Panc1 (cell line): ENCODE results near the gene ARL15. TPM values are rescaled to one million over a fixed set of nuclear protein-coding genes. Genes with fewer than 3 reads are reported as not detected.

Source experiments
- ATAC-seq: fragments of 200-7000 bp; cut with Tn5 transposase; 2 replicates; pipeline ENCODE4 v1.9.1; 2020; ENCODE audit warnings: mild to moderate bottlenecking, moderate library complexity
- BruUV-seq: library from RNA; stranded (reverse); fragments of 400-500 nt; replicated peaks from 2 replicates; lab custom pipeline; 2021; lab: Mats Ljungman, UMichigan
- CTCF ChIA-PET: fragments of 300-600 bp; sonication (Branson Sonifier 250); formaldehyde crosslinking; loops from one replicate; lab custom pipeline; 2022; ENCODE audit warnings: antibody characterized with exemption; lab: Charles Lee
- POLR2A ChIA-PET: fragments of 300-600 bp; sonication (Branson Sonifier 250); formaldehyde crosslinking; loops from one replicate; lab custom pipeline; 2022; ENCODE audit warnings: antibody characterized with exemption; lab: Charles Lee
- DNase-seq: peaks from one replicate; pipeline ENCODE4 v3.0.0-alpha.2; 2010; ENCODE audit warnings: low read depth, low spot score
- H3K27ac ChIP-seq: 2 replicates; pipeline ENCODE4 v1.5.1; 2011; ENCODE audit warnings: mild to moderate bottlenecking, low read length, inconsistent platforms
- H3K27me3 ChIP-seq: fragments of 200-500 bp; sonication (Bioruptor generic); 2 replicates; pipeline ENCODE4 v1.6.0; 2014; ENCODE audit warnings: low read length, inconsistent platforms; ENCODE audit not compliant: control insufficient read depth, insufficient read depth
- H3K36me3 ChIP-seq: fragments of 200-500 bp; sonication (Bioruptor generic); 2 replicates; pipeline ENCODE4 v1.5.1; 2014; ENCODE audit warnings: inconsistent platforms, mild to moderate bottlenecking, low read length, moderate library complexity; ENCODE audit not compliant: control insufficient read depth, insufficient read depth
- H3K4me1 ChIP-seq: 2 replicates; pipeline ENCODE4 v1.5.1; 2011; ENCODE audit warnings: inconsistent platforms, mild to moderate bottlenecking, low read length, moderate library complexity; ENCODE audit not compliant: control insufficient read depth, insufficient read depth
- H3K4me3 ChIP-seq, 2 experiments: 2 replicates each; pipeline ENCODE4 v1.5.1; 2011 to 2012; ENCODE audit warnings: low read depth in 2 of 2, low read length in 2 of 2, mild to moderate bottlenecking in 2 of 2, inconsistent platforms in 1 of 2, moderate library complexity in 1 of 2
- H3K9me3 ChIP-seq: fragments of 200-500 bp; sonication (Bioruptor generic); 2 replicates; pipeline ENCODE4 v1.5.1; 2014; ENCODE audit warnings: low read depth, mild to moderate bottlenecking, inconsistent platforms, low read length, moderate library complexity; ENCODE audit not compliant: control insufficient read depth, insufficient read depth
- CTCF ChIP-seq: fragments of 450-650 bp; IDR thresholded peaks from 2 replicates; pipeline ENCODE4 v1.5.1; 2017; ENCODE audit warnings: mild to moderate bottlenecking
- POLR2AphosphoS5 ChIP-seq: IDR thresholded peaks from 2 replicates; pipeline ENCODE4 v1.6.1; 2012; ENCODE audit warnings: mild to moderate bottlenecking, low read depth, low read length, moderate library complexity
- REST ChIP-seq, 2 experiments: IDR thresholded peaks; 2 replicates each; pipeline ENCODE4 v1.6.1; 2011 to 2012; ENCODE audit warnings: low read depth in 2 of 2, control low read depth in 1 of 2, low read length in 1 of 2, mild to moderate bottlenecking in 1 of 2, moderate library complexity in 1 of 2; ENCODE audit not compliant: insufficient read depth in 1 of 2
- SIN3A ChIP-seq: IDR thresholded peaks from 2 replicates; pipeline ENCODE4 v1.6.1; 2012; ENCODE audit warnings: low read depth, mild to moderate bottlenecking, low read length, moderate library complexity, borderline replicate concordance; ENCODE audit not compliant: insufficient read depth
- TCF7L2 ChIP-seq: IDR thresholded peaks from 2 replicates; pipeline ENCODE4 v1.6.1; 2011; ENCODE audit warnings: mild to moderate bottlenecking, low read depth, low read length, inconsistent platforms
- in situ Hi-C: cut with HindIII; loops from 2 replicates; pipeline ENCODE4 v1.10.0; 2016; ENCODE audit warnings: low sequenced_read_pairs, low pct_unique_long_range_greater_than_20kb
- intact Hi-C: fragments of 100-400 bp; cut with micrococcal nuclease; formaldehyde crosslinking; loops from one replicate; pipeline ENCODE4 v1.10.0; 2022; ENCODE audit not compliant: unreplicated experiment
- total RNA-seq: library from RNA; stranded (reverse); gene quantifications from one replicate; pipeline ENCODE4 v1.2.1, GENCODE V29; 2021; ENCODE audit not compliant: unreplicated experiment

ARL15 gene
- total RNA-seq, 1 experiment from 2014 or later: 16.5 TPM

- in situ Hi-C loops: no loop called here
- no peaks in the 10 kb centered on the region for H3K4me1 ChIP-seq
- TF ChIP-seq REST (IDR thresholded peaks at IDR 0.05; ENCODE audit: insufficient read depth in 1 of 2, low read depth in 2 of 2, low read length in 1 of 2): no peak
- TF ChIP-seq SIN3A: no peak
- TF ChIP-seq TCF7L2: no peak
- TF ChIP-seq POLR2AphosphoS5: no peak
- no peak for TF ChIP-seq CTCF
- BruUV-seq: no TSS peak
- no peaks in the 10 kb centered on the region for H3K36me3 ChIP-seq
- H3K4me3 ChIP-seq: no peak overlapping the region
- no peak overlapping the region for H3K27ac ChIP-seq
- no peaks in the 10 kb centered on the region for H3K9me3 ChIP-seq
- ChIA-PET POLR2A (no interaction called here), CTCF (no interaction called here)
- ATAC-seq (no peak), DNase-seq (no peak)
- no peaks in the 10 kb centered on the region for H3K27me3 ChIP-seq
- intact Hi-C loops: no loop called here
These were observed 438.6 kb downstream of the ARL15 start for GRCh38 chr5:53871775-53872174.

- H3K27me3 ChIP-seq: no peaks in the 10 kb centered on the region
- no TSS peak for BruUV-seq
- ATAC-seq (no peak), DNase-seq (no peak)
- H3K4me3 ChIP-seq: no peak overlapping the region
- H3K9me3 ChIP-seq: no peaks in the 10 kb centered on the region
- H3K27ac ChIP-seq: no peak overlapping the region
- no peaks in the 10 kb centered on the region for H3K36me3 ChIP-seq
- no peaks in the 10 kb centered on the region for H3K4me1 ChIP-seq
- in situ Hi-C loops: no loop called here
- TF ChIP-seq CTCF: peak; percentile 18; the same call in 1 of the 2 replicates
- TF ChIP-seq REST (IDR thresholded peaks at IDR 0.05; ENCODE audit: insufficient read depth in 1 of 2, low read depth in 2 of 2, low read length in 1 of 2): no peak
- no peak for TF ChIP-seq POLR2AphosphoS5
- no peak for TF ChIP-seq TCF7L2
- CTCF ChIA-PET: no interaction called here
- POLR2A ChIA-PET: no interaction called here
- intact Hi-C loops: no loop called here
These were observed 439.3 kb downstream of the ARL15 start for GRCh38 chr5:53871050-53871449.
